ENCODE measurements around the gene PACRG.

GRCh38 chr6:162957062-162957461 lies 229.3 kb downstream of the PACRG start:
- no peak for TF ChIP-seq POLR2AphosphoS5 (IDR thresholded peaks at IDR 0.05; ENCODE audit: low read depth, low read length)
- no peak for TF ChIP-seq POLR2A (IDR thresholded peaks at IDR 0.05; ENCODE audit: low read depth, low read length)
- no peak for TF ChIP-seq TAF1 (IDR thresholded peaks at IDR 0.05; ENCODE audit: borderline replicate concordance, low read depth, low read length)

All from GM12892 (cell line).